HEK293 (cell line): ENCODE results near the gene GTF3C5.

Experiments used
- CTCF ChIP-seq: fragments of 450-650 bp; formaldehyde crosslinking; IDR thresholded peaks from 2 replicates; pipeline ENCODE4 v1.5.1; 2016; ENCODE audit warnings: missing biosample characterization, missing genetic modification characterization
- HOXA7 ChIP-seq: sonication (generic); formaldehyde crosslinking; IDR thresholded peaks from 2 replicates; pipeline ENCODE4 v1.8.1; 2022; ENCODE audit warnings: missing genetic modification reagents, borderline replicate concordance
- KLF16 ChIP-seq: fragments of 450-650 bp; formaldehyde crosslinking; IDR thresholded peaks from 2 replicates; pipeline ENCODE4 v1.5.1; 2017; ENCODE audit warnings: missing biosample characterization, missing genetic modification characterization
- PRDM1 ChIP-seq: fragments of 450-650 bp; formaldehyde crosslinking; IDR thresholded peaks from 2 replicates; pipeline ENCODE4; 2016; ENCODE audit warnings: missing biosample characterization, missing genetic modification characterization
- SP2 ChIP-seq: fragments of 450-650 bp; formaldehyde crosslinking; IDR thresholded peaks from 2 replicates; pipeline ENCODE4 v1.5.1; 2016; ENCODE audit warnings: missing biosample characterization, missing genetic modification characterization
- ZBTB1 ChIP-seq: fragments of 450-650 bp; formaldehyde crosslinking; IDR thresholded peaks from 2 replicates; pipeline ENCODE4 v1.5.1; 2016; ENCODE audit warnings: missing biosample characterization, missing genetic modification characterization
- ZNF19 ChIP-seq: fragments of 450-650 bp; formaldehyde crosslinking; IDR thresholded peaks from 2 replicates; pipeline ENCODE4; 2016; ENCODE audit warnings: missing biosample characterization, missing genetic modification characterization, low read depth
- ZNF221 ChIP-seq: fragments of 450-650 bp; formaldehyde crosslinking; IDR thresholded peaks from 2 replicates; pipeline ENCODE4 v1.5.1; 2017; ENCODE audit warnings: missing biosample characterization, missing genetic modification characterization, borderline replicate concordance
- ZNF514 ChIP-seq: fragments of 450-650 bp; formaldehyde crosslinking; IDR thresholded peaks from 2 replicates; pipeline ENCODE4 v1.5.1; 2016; ENCODE audit warnings: missing biosample characterization, missing genetic modification characterization
- ZNF623 ChIP-seq: fragments of 450-650 bp; formaldehyde crosslinking; IDR thresholded peaks from 2 replicates; pipeline ENCODE4 v1.5.1; 2016; ENCODE audit warnings: missing biosample characterization, missing genetic modification characterization
- ZNF76 ChIP-seq: fragments of 450-650 bp; formaldehyde crosslinking; IDR thresholded peaks from 2 replicates; pipeline ENCODE4; 2016; ENCODE audit warnings: low read depth, missing biosample characterization, missing genetic modification characterization, borderline replicate concordance
- ZNF837 ChIP-seq: fragments of 450-650 bp; formaldehyde crosslinking; IDR thresholded peaks from 2 replicates; pipeline ENCODE4 v1.5.1; 2016; ENCODE audit warnings: missing biosample characterization, missing genetic modification characterization

DNA sequence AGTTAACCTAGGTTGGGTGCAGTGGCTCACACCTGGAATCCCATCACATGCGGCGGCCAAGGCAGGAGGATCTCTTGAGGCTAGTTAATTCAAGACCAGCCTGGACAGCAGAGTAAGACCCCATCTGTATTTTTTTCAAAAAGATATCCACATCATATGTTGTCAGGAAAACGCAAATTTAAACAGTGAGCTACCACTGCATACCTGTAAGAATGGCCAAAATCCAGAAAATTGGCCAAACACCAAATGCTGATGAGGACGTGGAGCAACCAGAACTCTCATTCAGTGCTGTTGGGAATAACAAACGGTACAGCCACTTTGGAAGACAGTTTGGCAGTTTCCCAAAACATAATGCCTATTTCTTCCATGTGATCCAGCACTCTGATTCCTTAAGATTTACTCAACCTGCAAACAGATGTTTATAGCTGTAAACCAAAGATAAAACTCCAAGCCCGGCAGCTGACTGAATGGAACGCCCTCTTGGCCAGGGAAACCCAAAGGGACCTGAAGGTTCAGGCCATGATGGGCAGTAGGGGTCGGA lies 43.4 kb downstream of the GTF3C5 start:
- TF ChIP-seq KLF16 (tag by site-specific recombination) (no peak), CTCF (no peak), SP2 (tag by site-specific recombination) (no peak), PRDM1 (no peak), HOXA7 (CRISPR knock-in tag) (no peak), ZNF514 (tag by site-specific recombination) (no peak), ZBTB1 (tag by site-specific recombination) (no peak), ZNF221 (tag by site-specific recombination) (no peak), ZNF76 (no peak), ZNF623 (no peak), ZNF19 (tag by site-specific recombination) (no peak), ZNF837 (tag by site-specific recombination) (no peak)
